ENCODE measurements around the gene SPA17. TPM values are rescaled to one million over a fixed set of nuclear protein-coding genes. Genes with fewer than 3 reads are reported as not detected.

The SPA17 gene
- total RNA-seq: not detected

DNA sequence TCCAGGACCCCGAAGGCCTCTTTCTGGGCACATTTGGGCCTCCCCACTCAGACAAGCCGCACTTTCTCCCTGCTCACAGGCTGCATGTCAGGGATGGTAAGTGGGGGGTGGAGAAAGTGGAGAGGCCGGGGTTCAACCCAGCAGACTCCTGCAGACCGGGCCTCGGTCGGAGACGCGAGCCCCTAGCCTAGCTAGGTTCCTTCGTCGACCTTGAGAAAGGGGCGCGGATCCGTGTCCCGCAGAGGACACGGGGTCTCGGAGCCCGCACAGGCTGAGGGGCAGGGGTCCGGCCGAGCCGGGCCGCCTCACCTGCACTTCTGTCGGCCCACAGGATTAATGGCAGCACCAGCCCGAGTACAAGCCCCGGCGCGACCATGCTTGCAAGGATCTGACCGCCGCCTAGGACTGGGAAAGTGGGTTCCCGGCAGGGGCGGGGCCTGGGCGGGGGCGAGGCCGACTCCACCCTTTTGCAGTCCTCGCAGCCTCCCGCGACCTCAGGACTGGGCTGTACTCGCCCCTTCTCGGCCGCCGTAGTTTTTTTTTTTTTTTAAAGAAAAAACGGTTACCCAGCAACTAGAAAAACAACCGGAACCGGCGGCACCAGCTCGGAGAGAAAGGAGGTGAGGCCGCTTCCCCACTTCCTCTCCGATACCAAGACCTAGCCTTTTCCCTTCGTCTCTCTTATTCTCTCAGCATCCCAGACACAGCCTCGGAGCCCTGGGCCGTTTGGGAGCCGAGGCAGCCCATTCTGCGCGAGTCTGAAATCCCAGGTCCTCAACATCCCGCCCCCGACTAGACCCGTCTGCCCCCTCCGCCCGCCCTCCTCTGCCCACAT, at the start of gene SPA17, which contains the start of gene SIAE:
Gene SPA17 (plus strand): TSS at position 572 of the 835 bp plus-strand sequence. CDS start 1,361 bp downstream, outside the sequence.
Gene SIAE (minus strand): TSS at position 407 of the 835 bp plus-strand sequence. CDS start 31 bp downstream, at position 376.
- TF ChIP-seq, protein P1, sequence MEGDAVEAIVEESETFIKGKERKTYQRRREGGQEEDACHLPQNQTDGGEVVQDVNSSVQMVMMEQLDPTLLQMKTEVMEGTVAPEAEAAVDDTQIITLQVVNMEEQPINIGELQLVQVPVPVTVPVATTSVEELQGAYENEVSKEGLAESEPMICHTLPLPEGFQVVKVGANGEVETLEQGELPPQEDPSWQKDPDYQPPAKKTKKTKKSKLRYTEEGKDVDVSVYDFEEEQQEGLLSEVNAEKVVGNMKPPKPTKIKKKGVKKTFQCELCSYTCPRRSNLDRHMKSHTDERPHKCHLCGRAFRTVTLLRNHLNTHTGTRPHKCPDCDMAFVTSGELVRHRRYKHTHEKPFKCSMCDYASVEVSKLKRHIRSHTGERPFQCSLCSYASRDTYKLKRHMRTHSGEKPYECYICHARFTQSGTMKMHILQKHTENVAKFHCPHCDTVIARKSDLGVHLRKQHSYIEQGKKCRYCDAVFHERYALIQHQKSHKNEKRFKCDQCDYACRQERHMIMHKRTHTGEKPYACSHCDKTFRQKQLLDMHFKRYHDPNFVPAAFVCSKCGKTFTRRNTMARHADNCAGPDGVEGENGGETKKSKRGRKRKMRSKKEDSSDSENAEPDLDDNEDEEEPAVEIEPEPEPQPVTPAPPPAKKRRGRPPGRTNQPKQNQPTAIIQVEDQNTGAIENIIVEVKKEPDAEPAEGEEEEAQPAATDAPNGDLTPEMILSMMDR (IDR thresholded peaks at IDR 0.05): no peak
- intact Hi-C loops (cut with DNase I): loop anchor here (1.0 to 10.0 kb wide), 4 partner anchors 51 to 559 kb away; partner anchors contain the start of genes NRGN, TBRG1 and VWA5A
- H3K4me3 ChIP-seq: peak within 1 kb of the TSS; percentile 65 to 87

DNA sequence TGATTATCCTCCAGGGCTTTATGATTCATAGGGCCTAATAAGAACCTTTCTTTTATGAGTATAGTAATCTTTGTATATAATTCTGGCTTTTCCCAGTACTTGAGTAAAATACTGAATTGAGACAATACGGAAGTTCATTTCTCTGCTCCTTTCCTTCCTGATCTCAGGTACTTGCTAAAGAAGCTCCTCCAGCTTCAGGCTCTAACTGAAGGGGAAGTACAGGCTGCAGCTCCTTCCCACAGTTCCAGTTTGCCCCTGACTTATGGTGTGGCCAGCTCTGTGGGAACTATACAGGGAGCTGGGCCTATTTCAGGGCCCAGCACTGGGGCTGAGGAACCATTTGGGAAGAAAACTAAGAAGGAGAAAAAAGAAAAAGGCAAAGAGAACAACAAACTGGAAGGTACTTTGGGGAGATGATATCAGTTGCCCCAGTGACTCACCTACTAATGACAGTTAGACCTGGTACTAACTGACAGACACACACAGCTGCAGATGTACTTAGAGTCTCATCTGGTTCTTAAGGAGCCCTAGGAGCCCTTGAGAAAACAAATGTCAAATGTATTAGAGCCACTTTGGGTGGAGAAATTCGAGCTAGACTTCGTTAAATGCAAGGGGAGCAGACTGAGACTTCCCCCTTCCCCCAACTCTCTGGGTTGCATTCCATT, 48.1 kb upstream of the SPA17 start:
- peaks cover 0 to 3% of the 10 kb centered on the region in 2 donors for H3K4me1 ChIP-seq
- H3K36me3 ChIP-seq: peaks cover 37 to 38% of the 10 kb centered on the region in 2 donors
- H3K27me3 ChIP-seq: no peaks in the 10 kb centered on the region
- H3K4me3 ChIP-seq: no peak overlapping the region
- TF ChIP-seq, protein P1 (IDR thresholded peaks at IDR 0.05): no peak
- no peak overlapping the region for H3K27ac ChIP-seq
- intact Hi-C loops (cut with DNase I): no loop called here
- no peaks in the 10 kb centered on the region for H3K9me3 ChIP-seq
- no peak for DNase-seq (ENCODE audit: low spot score in 2 of 2)

More for the DNA sequence above, at the start of gene SPA17, which contains the start of gene SIAE:
- Histone ChIP-seq H3K27ac (peak within 1 kb of the TSS; percentile 85 to 86), H3K27me3 (no peaks in the 10 kb centered on the region), H3K9me3 (no peaks in the 10 kb centered on the region), H3K36me3 (no peaks in the 10 kb centered on the region), H3K4me1 (peaks cover 4 to 25% of the 10 kb centered on the region in 2 donors)
- peak; percentile 79 to 97 for DNase-seq (ENCODE audit: low spot score in 2 of 2)

- Histone ChIP-seq H3K36me3 (peaks cover 56% of the 10 kb centered on the region in 2 donors), H3K27me3 (no peaks in the 10 kb centered on the region), H3K9me3 (no peaks in the 10 kb centered on the region), H3K27ac (no peak overlapping the region), H3K4me1 (peaks cover 0 to 3% of the 10 kb centered on the region in 2 donors), H3K4me3 (no peak overlapping the region)
- DNase-seq (ENCODE audit: low spot score in 2 of 2): no peak
- intact Hi-C loops (cut with DNase I): no loop called here
- TF ChIP-seq, protein P1 (IDR thresholded peaks at IDR 0.05): no peak
Observed at GRCh38 chr11:124627546-124627945, 46.2 kb upstream of the SPA17 start.

GRCh38 chr11:124629961-124630360, 43.7 kb upstream of the SPA17 start:
- Histone ChIP-seq H3K27ac (no peak overlapping the region), H3K36me3 (peaks cover 62 to 69% of the 10 kb centered on the region in 2 donors)
- intact Hi-C loops (cut with DNase I): no loop called here

DNA sequence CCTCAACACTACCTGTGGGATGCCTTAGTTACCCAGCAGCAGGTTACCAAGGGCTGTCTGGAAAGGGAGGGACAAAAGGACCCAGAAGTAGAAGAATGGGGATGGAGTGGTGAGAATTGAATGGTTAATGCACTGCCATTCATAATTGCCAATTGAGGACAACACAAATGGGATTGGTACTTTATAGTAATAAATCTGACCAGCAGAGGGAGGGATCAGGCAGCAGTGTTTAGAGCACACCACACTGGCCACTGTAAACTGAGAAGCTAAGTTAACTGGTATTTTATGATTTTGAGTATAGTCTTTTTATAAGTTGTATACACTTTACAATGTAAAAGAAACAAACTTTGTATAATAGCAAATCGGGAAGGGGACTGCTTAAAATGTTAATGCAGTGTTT, 40.3 kb upstream of the SPA17 start:
- H3K9me3 ChIP-seq: no peaks in the 10 kb centered on the region
- H3K4me1 ChIP-seq: peaks cover 0 to 3% of the 10 kb centered on the region in 2 donors
- H3K4me3 ChIP-seq: no peak overlapping the region
- H3K36me3 ChIP-seq: peaks cover 34 to 57% of the 10 kb centered on the region in 2 donors
- no peak for DNase-seq (ENCODE audit: low spot score in 2 of 2)
- no peak overlapping the region for H3K27ac ChIP-seq
- intact Hi-C loops (cut with DNase I): no loop called here
- TF ChIP-seq, protein P1 (IDR thresholded peaks at IDR 0.05): peak in 1 of 3 experiments; percentile 32
- H3K27me3 ChIP-seq: no peaks in the 10 kb centered on the region

More at GRCh38 chr11:124629961-124630360, 43.7 kb upstream of the SPA17 start:
- H3K4me3 ChIP-seq: no peak overlapping the region
- no peaks in the 10 kb centered on the region for H3K27me3 ChIP-seq
- TF ChIP-seq, protein P1 (IDR thresholded peaks at IDR 0.05): no peak
- no peaks in the 10 kb centered on the region for H3K9me3 ChIP-seq
- peaks cover 0 to 3% of the 10 kb centered on the region in 2 donors for H3K4me1 ChIP-seq
- DNase-seq (ENCODE audit: low spot score in 2 of 2): no peak
